ENCODE data around the gene ABCD1. TPM values are rescaled to one million over a fixed set of nuclear protein-coding genes. Genes with fewer than 3 reads are reported as not detected.

The ABCD1 gene
- total RNA-seq, 1 donor from 2014 or later = 19.5 TPM

- no peak for DNase-seq (ENCODE audit: low spot score)
- no peaks in the 10 kb centered on the region for H3K9me3 Mint-ChIP-seq (ENCODE audit: unreplicated experiment)
- peaks cover 6% of the 10 kb centered on the region for H3K36me3 Mint-ChIP-seq (ENCODE audit: low read depth, unreplicated experiment)
- peak overlapping the region; percentile 84 for H3K27ac Mint-ChIP-seq (ENCODE audit: unreplicated experiment)
- no peak for TF ChIP-seq CTCF (IDR thresholded peaks at IDR 0.05; ENCODE audit: unreplicated experiment)
- H3K4me1 Mint-ChIP-seq (ENCODE audit: unreplicated experiment) = peaks cover 12% of the 10 kb centered on the region
- peak overlapping the region; percentile 93 for H3K4me3 Mint-ChIP-seq (ENCODE audit: unreplicated experiment)
- peaks cover 12% of the 10 kb centered on the region for H3K27me3 Mint-ChIP-seq (ENCODE audit: unreplicated experiment)
These were observed 1.8 kb upstream of the ABCD1 start for GRCh38 chrX:153722704-153723350.

GRCh38 chrX:153723351-153724251 lies 1.1 kb upstream of the ABCD1 start:
- no peak for TF ChIP-seq CTCF (IDR thresholded peaks at IDR 0.05; ENCODE audit: unreplicated experiment)
- peaks cover 12% of the 10 kb centered on the region for H3K27me3 Mint-ChIP-seq (ENCODE audit: unreplicated experiment)
- H3K36me3 Mint-ChIP-seq (ENCODE audit: low read depth, unreplicated experiment) = peaks cover 6% of the 10 kb centered on the region
- peak overlapping the region; percentile 84 for H3K27ac Mint-ChIP-seq (ENCODE audit: unreplicated experiment)
- peaks cover 16% of the 10 kb centered on the region for H3K4me1 Mint-ChIP-seq (ENCODE audit: unreplicated experiment)
- H3K4me3 Mint-ChIP-seq (ENCODE audit: unreplicated experiment) = peak overlapping the region; percentile 93
- DNase-seq (ENCODE audit: low spot score) = peak; percentile 42
- H3K9me3 Mint-ChIP-seq (ENCODE audit: unreplicated experiment) = no peaks in the 10 kb centered on the region

GRCh38 chrX:153725039-153725831 lies 579 bp downstream of the ABCD1 start:
- Mint-ChIP-seq H3K9me3 (ENCODE audit: unreplicated experiment) (no peaks in the 10 kb centered on the region), H3K27ac (ENCODE audit: unreplicated experiment) (peak overlapping the region; percentile 67)
- no peak for DNase-seq (ENCODE audit: low spot score)

GRCh38 chrX:153725832-153726285 lies 1.2 kb downstream of the ABCD1 start:
- Mint-ChIP-seq H3K4me3 (ENCODE audit: unreplicated experiment) (no peak overlapping the region), H3K9me3 (ENCODE audit: unreplicated experiment) (no peaks in the 10 kb centered on the region), H3K27me3 (ENCODE audit: unreplicated experiment) (peaks cover 9% of the 10 kb centered on the region), H3K4me1 (ENCODE audit: unreplicated experiment) (peaks cover 16% of the 10 kb centered on the region), H3K27ac (ENCODE audit: unreplicated experiment) (peak overlapping the region; percentile 67), H3K36me3 (ENCODE audit: low read depth, unreplicated experiment) (peaks cover 10% of the 10 kb centered on the region)
- TF ChIP-seq CTCF (IDR thresholded peaks at IDR 0.05; ENCODE audit: unreplicated experiment) = no peak
- DNase-seq (ENCODE audit: low spot score) = no peak

More at GRCh38 chrX:153725039-153725831, 579 bp downstream of the ABCD1 start:
- Mint-ChIP-seq H3K4me3 (ENCODE audit: unreplicated experiment) (no peak overlapping the region), H3K27me3 (ENCODE audit: unreplicated experiment) (peaks cover 12% of the 10 kb centered on the region), H3K4me1 (ENCODE audit: unreplicated experiment) (peaks cover 16% of the 10 kb centered on the region), H3K36me3 (ENCODE audit: low read depth, unreplicated experiment) (peaks cover 6% of the 10 kb centered on the region)
- TF ChIP-seq CTCF (IDR thresholded peaks at IDR 0.05; ENCODE audit: unreplicated experiment) = no peak
